Body of pancreas (tissue), 4 donors: ENCODE measurements around the gene CXCL12. TPM values are rescaled to one million over a fixed set of nuclear protein-coding genes. Genes with fewer than 3 reads are reported as not detected.

ENCODE experiments used
- ATAC-seq: fragments of 150-250 bp; one replicate; pipeline ENCODE4 v1.9.1; 2016
- DNase-seq, 4 donors: peaks; one replicate each; pipeline ENCODE4 v3.0.0-alpha.2; 2019
- H3K27ac ChIP-seq, 4 donors: fragments of 200-600 bp; sonication (generic); 1 replicate in 3 of 4; 2 replicates in 1 of 4; pipeline versions ENCODE4 v1.5.1 to v1.6.1; 2016 to 2019; ENCODE audit warnings: mild to moderate bottlenecking in 1 of 4, mixed read lengths in 1 of 4, moderate library complexity in 1 of 4
- H3K27me3 ChIP-seq, 2 donors: fragments of 200-600 bp; sonication (generic); one replicate each; pipeline ENCODE4 v1.6.0; 2016; ENCODE audit warnings: mild to moderate bottlenecking in 1 of 2
- H3K36me3 ChIP-seq, 2 donors: fragments of 200-600 bp; sonication (generic); replicated peaks in 1 of 2; 2 replicates each; pipeline ENCODE4 v1.5.1; 2016; ENCODE audit warnings: low read depth in 2 of 2; ENCODE audit not compliant: insufficient read depth in 1 of 2
- H3K4me1 ChIP-seq: fragments of 200-600 bp; sonication (generic); one replicate; pipeline ENCODE4 v1.6.0; 2016
- H3K4me3 ChIP-seq, 2 donors: fragments of 200-600 bp; sonication (generic); 1 replicate in 1 of 2; 2 replicates in 1 of 2; pipeline ENCODE4 v1.5.1; 2016 to 2019
- H3K9me3 ChIP-seq, 3 donors: fragments of 200-600 bp; sonication (generic); 1 replicate in 2 of 3; 2 replicates in 1 of 3; pipeline ENCODE4 v1.5.1; 2016
- POLR2A ChIP-seq, 3 donors: fragments of 450-650 bp; IDR thresholded peaks; one replicate each; pipeline ENCODE4 v1.6.1; 2016; ENCODE audit warnings: antibody characterized with exemption in 3 of 3, mild to moderate bottlenecking in 2 of 3
- WGBS, 2 donors: methylation state at CpG; one replicate each; pipeline ENCODE4 v1.1.5; 2017; 5-methylcytosine and 5-hydroxymethylcytosine counted together
- intact Hi-C: fragments of 100-400 bp; cut with DNase I; formaldehyde crosslinking; loops from one replicate; pipeline ENCODE4 v1.15.1; 2023
- total RNA-seq, 2 donors: library from RNA; depleted of rRNA; stranded (reverse); fragments of >200 nt; gene quantifications; one replicate each; pipeline ENCODE4 v1.1.0, GENCODE V29; 2016
- TF ChIP-seq, protein P1 (sequence below), 7 experiments: fragments of 450-650 bp in 4 of 7; fragments of 200-600 bp in 3 of 7; sonication (generic) in 3 of 7; IDR thresholded peaks; one replicate each; pipeline ENCODE4 v1.5.1; 2016 to 2019; ENCODE audit warnings: antibody characterized with exemption in 7 of 7

The CXCL12 gene
- total RNA-seq, 2 donors from 2014 or later = 93.7 to 158 TPM

DNA sequence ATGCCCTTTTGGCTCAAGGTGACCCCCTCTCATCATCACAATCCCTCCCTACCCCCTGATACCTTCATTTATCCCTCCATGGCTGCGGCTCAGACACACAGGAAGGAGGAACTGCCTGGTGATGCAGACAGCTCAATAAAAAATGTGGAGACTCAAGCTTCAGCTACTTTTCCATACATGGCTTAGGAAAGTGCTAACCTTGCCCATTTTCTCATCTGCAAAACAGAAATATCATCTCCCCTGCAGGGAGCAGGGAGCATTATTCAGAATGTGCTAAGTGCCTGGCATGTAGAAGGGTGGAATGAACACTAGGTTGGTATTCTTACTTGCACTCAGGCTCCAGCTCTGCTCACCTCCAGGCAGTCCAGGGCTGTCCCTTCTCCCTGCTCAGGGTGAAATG, 23.8 kb downstream of the CXCL12 start:
- Histone ChIP-seq H3K4me1 (peaks cover 24% of the 10 kb centered on the region), H3K27me3 (no peaks in the 10 kb centered on the region), H3K27ac (no peak overlapping the region), H3K36me3 (no peaks in the 10 kb centered on the region), H3K4me3 (no peak overlapping the region), H3K9me3 (no peaks in the 10 kb centered on the region)
- ATAC-seq (no peak), DNase-seq (no peak)
- intact Hi-C loops = no loop called here
- no peak for TF ChIP-seq POLR2A (IDR thresholded peaks at IDR 0.05)
- TF ChIP-seq, protein P1, sequence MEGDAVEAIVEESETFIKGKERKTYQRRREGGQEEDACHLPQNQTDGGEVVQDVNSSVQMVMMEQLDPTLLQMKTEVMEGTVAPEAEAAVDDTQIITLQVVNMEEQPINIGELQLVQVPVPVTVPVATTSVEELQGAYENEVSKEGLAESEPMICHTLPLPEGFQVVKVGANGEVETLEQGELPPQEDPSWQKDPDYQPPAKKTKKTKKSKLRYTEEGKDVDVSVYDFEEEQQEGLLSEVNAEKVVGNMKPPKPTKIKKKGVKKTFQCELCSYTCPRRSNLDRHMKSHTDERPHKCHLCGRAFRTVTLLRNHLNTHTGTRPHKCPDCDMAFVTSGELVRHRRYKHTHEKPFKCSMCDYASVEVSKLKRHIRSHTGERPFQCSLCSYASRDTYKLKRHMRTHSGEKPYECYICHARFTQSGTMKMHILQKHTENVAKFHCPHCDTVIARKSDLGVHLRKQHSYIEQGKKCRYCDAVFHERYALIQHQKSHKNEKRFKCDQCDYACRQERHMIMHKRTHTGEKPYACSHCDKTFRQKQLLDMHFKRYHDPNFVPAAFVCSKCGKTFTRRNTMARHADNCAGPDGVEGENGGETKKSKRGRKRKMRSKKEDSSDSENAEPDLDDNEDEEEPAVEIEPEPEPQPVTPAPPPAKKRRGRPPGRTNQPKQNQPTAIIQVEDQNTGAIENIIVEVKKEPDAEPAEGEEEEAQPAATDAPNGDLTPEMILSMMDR (IDR thresholded peaks at IDR 0.05) = no peak
- WGBS, 2 donors = 0% methylated on average over 1 of the region's 1 CpG

DNA sequence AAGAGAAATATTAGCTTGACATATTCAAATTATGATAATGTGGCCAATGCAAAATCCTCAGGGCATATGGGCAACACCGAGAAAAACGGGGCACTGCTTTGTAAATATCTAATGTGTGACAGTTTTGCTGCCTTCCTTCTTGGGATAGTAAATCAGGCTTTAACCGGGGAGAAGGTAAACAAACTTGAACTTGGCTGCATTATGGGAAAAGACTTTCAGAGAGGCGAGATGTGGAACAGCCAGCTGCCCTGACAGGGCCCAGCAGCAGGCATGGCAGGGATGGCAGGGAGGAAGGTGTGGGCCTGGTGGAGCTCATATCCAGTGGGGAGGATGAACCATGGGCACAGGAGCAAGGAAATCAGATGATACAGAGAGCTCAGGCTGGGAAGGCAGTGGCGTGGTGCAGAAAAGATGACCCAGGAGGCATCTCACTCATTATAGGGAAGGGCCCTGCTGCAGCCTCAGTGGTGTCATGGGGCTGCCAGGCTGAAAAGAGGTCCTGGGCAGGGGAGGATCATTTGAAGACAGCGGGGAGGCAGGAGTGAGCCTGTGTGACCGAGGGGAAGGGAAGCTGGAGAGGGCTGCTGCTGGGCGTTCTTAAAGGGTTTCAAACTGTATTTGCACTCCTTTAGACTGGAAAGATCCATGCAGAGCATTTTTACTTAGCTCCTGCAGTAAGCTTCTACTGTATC, 26.7 kb downstream of the CXCL12 start:
- 50 to 57% methylated on average over 8 of the region's 8 CpGs for WGBS, 2 donors
- ATAC-seq (no peak), DNase-seq (peak in 1 of 4 donors; percentile 40)
- H3K27ac ChIP-seq = peak overlapping the region; percentile 15 to 54 (median 38)
- no peaks in the 10 kb centered on the region for H3K36me3 ChIP-seq
- H3K4me3 ChIP-seq = no peak overlapping the region
- intact Hi-C loops = no loop called here
- H3K9me3 ChIP-seq = no peaks in the 10 kb centered on the region
- H3K4me1 ChIP-seq = peaks cover 48% of the 10 kb centered on the region
- H3K27me3 ChIP-seq = no peaks in the 10 kb centered on the region
- TF ChIP-seq, protein P1 (IDR thresholded peaks at IDR 0.05) = no peak
- no peak for TF ChIP-seq POLR2A (IDR thresholded peaks at IDR 0.05)

DNA sequence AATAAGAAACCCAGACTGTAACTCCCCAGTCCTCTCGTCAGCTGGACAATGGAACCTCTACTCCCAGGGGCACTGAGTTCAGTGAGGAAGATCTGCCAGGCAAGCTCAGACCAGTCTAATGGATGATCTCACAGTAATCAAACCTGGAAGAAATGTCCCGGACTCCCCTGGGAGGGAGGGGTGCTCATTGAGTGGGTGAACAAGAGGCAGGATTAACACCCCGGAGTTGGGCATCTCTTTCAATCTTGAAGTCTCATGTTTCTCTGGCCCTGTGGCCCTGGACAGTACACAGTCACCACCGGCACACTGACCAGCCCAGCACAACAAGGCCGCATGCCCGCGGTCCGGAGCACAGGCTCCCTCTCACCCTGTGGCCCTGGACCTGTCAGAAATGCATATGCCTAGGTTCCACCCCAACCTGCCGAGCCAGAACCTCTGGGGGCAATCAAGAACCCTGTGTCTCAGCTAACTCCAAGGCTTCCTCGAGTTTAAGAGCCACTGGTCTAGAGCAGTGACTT, 27.8 kb downstream of the CXCL12 start:
- 61 to 83% methylated on average over 9 of the region's 10 CpGs for WGBS, 2 donors

DNA sequence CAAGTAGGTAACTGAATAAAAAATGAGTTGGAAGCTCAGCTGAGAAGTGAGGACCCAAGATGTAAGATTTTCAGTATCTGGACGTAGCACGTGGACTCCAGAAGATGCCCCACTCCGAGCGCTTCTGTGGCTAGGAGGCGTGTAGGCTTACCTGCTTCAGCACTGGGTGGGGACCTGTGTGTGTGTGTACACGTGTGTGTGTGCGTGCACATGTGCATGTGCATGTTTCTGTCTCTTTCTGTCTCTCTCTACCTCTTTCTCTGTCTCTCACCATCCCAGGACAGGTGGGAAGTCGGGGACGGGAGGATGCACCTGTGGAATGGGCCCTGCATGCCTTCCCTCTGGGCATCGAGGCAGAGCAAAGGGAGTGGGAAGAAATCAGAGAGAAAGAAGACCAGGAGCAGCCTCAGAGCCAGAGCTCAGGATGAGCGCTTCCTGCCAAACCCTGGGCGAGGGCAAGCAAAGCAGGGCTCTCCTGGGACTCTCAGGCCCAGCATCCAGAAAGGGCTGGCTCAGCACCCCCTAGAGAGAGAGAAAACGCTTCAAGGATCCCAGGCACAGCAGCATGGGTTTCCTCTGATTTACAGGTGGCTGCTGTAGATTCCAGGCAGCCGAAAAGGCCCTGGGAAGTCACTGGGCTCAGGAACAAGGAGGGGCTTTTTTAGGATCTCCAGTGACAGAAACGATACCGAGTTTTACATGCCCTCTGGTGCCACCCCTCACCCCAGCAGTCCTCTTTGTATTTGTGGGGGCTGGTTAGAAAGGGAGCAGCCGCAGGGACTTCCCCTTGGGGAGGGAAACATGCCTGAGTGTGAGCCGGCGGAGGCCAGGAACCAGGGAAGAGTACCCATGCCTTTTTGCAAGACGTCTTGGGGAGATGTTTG, 28.5 kb downstream of the CXCL12 start:
- intact Hi-C loops = no loop called here
- no peak overlapping the region for H3K4me3 ChIP-seq
- TF ChIP-seq POLR2A (IDR thresholded peaks at IDR 0.05) = no peak
- TF ChIP-seq, protein P1 (IDR thresholded peaks at IDR 0.05) = no peak
- DNase-seq (no peak), ATAC-seq (no peak)
- no peaks in the 10 kb centered on the region for H3K27me3 ChIP-seq
- WGBS, 2 donors = 82 to 91% methylated on average over 18 to 19 of the region's 20 CpGs
- H3K9me3 ChIP-seq = no peaks in the 10 kb centered on the region
- H3K4me1 ChIP-seq = peaks cover 67% of the 10 kb centered on the region
- peak overlapping the region in 3 of 4 donors; percentile 3 to 50 (median 36) for H3K27ac ChIP-seq
- no peaks in the 10 kb centered on the region for H3K36me3 ChIP-seq

More for the DNA sequence above, 27.8 kb downstream of the CXCL12 start:
- intact Hi-C loops = no loop called here
- H3K9me3 ChIP-seq = no peaks in the 10 kb centered on the region
- H3K27ac ChIP-seq = peak overlapping the region in 3 of 4 donors; percentile 36 to 50 (median 41)
- TF ChIP-seq, protein P1 (IDR thresholded peaks at IDR 0.05) = no peak
- TF ChIP-seq POLR2A (IDR thresholded peaks at IDR 0.05) = no peak
- H3K4me3 ChIP-seq = no peak overlapping the region
- H3K4me1 ChIP-seq = peaks cover 60% of the 10 kb centered on the region
- H3K36me3 ChIP-seq = no peaks in the 10 kb centered on the region
- ATAC-seq (no peak), DNase-seq (no peak)
- no peaks in the 10 kb centered on the region for H3K27me3 ChIP-seq
